ENCODE results near the gene C12orf75. TPM values are rescaled to one million over a fixed set of nuclear protein-coding genes. Genes with fewer than 3 reads are reported as not detected.

The C12orf75 gene
- total RNA-seq, 4 donors from 2014 or later = 17.4 to 28.5 (median 25.3) TPM

GRCh38 chr12:105347499-105347898 lies 17.0 kb downstream of the C12orf75 start:
- TF ChIP-seq EP300 (IDR thresholded peaks at IDR 0.05) = no peak
- TF ChIP-seq POLR2A (IDR thresholded peaks at IDR 0.05) = no peak
- TF ChIP-seq CTCF (IDR thresholded peaks at IDR 0.05) = no peak
- TF ChIP-seq POLR2AphosphoS5 (IDR thresholded peaks at IDR 0.05) = no peak
- no peak overlapping the region for H3K4me3 ChIP-seq
- no peaks in the 10 kb centered on the region for H3K27me3 ChIP-seq
- H3K9me3 ChIP-seq = no peaks in the 10 kb centered on the region
- no peaks in the 10 kb centered on the region for H3K36me3 ChIP-seq
- peaks cover 12% of the 10 kb centered on the region for H3K4me1 ChIP-seq
- WGBS = 92% methylated on average over 4 of the region's 4 CpGs
- H3K27ac ChIP-seq = no peak overlapping the region
- DNase-seq (ENCODE audit: low spot score in 2 of 2) = no peak

- Histone ChIP-seq H3K27ac (no peak overlapping the region), H3K9me3 (no peaks in the 10 kb centered on the region), H3K4me1 (peaks cover 18% of the 10 kb centered on the region), H3K36me3 (no peaks in the 10 kb centered on the region), H3K27me3 (no peaks in the 10 kb centered on the region), H3K4me3 (no peak overlapping the region)
- WGBS = 92% methylated on average over 3 of the region's 3 CpGs
- no peak for DNase-seq (ENCODE audit: low spot score in 2 of 2)
- TF ChIP-seq CTCF (IDR thresholded peaks at IDR 0.05) (no peak), POLR2AphosphoS5 (IDR thresholded peaks at IDR 0.05) (no peak), EP300 (IDR thresholded peaks at IDR 0.05) (no peak)
Observed at GRCh38 chr12:105348142-105348541, 17.7 kb downstream of the C12orf75 start.

- WGBS = 82% methylated on average over 1 of the region's 1 CpG
- TF ChIP-seq POLR2A (IDR thresholded peaks at IDR 0.05) (no peak), CTCF (IDR thresholded peaks at IDR 0.05) (no peak), POLR2AphosphoS5 (IDR thresholded peaks at IDR 0.05) (no peak), EP300 (IDR thresholded peaks at IDR 0.05) (no peak)
- Histone ChIP-seq H3K9me3 (no peaks in the 10 kb centered on the region), H3K36me3 (no peaks in the 10 kb centered on the region), H3K27me3 (no peaks in the 10 kb centered on the region), H3K4me1 (peaks cover 18% of the 10 kb centered on the region), H3K4me3 (no peak overlapping the region), H3K27ac (no peak overlapping the region)
- no peak for DNase-seq (ENCODE audit: low spot score in 2 of 2)
Observed at GRCh38 chr12:105348561-105348960, 18.1 kb downstream of the C12orf75 start.

GRCh38 chr12:105349138-105349537 lies 18.6 kb downstream of the C12orf75 start:
- peaks cover 18% of the 10 kb centered on the region for H3K4me1 ChIP-seq
- TF ChIP-seq POLR2AphosphoS5 (IDR thresholded peaks at IDR 0.05) (no peak), CTCF (IDR thresholded peaks at IDR 0.05) (no peak), POLR2A (IDR thresholded peaks at IDR 0.05) (no peak), EP300 (IDR thresholded peaks at IDR 0.05) (no peak)
- no peak overlapping the region for H3K4me3 ChIP-seq
- no peaks in the 10 kb centered on the region for H3K9me3 ChIP-seq
- no peak for DNase-seq (ENCODE audit: low spot score in 2 of 2)
- H3K27me3 ChIP-seq = no peaks in the 10 kb centered on the region
- H3K27ac ChIP-seq = no peak overlapping the region
- H3K36me3 ChIP-seq = no peaks in the 10 kb centered on the region
- WGBS = 80% methylated on average over 1 of the region's 1 CpG

GRCh38 chr12:105351523-105351922 lies 21.0 kb downstream of the C12orf75 start:
- Histone ChIP-seq H3K27ac (no peak overlapping the region), H3K4me1 (peaks cover 20% of the 10 kb centered on the region), H3K9me3 (no peaks in the 10 kb centered on the region), H3K27me3 (no peaks in the 10 kb centered on the region), H3K36me3 (no peaks in the 10 kb centered on the region), H3K4me3 (no peak overlapping the region)
- DNase-seq (ENCODE audit: low spot score in 2 of 2) = no peak
- 77% methylated on average over 1 of the region's 1 CpG for WGBS
- TF ChIP-seq EP300 (IDR thresholded peaks at IDR 0.05) (no peak), POLR2A (IDR thresholded peaks at IDR 0.05) (no peak), POLR2AphosphoS5 (IDR thresholded peaks at IDR 0.05) (no peak), CTCF (IDR thresholded peaks at IDR 0.05) (no peak)
